ENCODE data around the gene SH2D4B.

SH2D4B gene

GRCh38 chr10:80535671-80536360 lies 1.9 kb upstream of the SH2D4B start:
- DNase-seq (ENCODE audit: extremely low read depth, low read depth) = no peak

GRCh38 chr10:80536361-80536835 lies 1.3 kb upstream of the SH2D4B start:
- DNase-seq (ENCODE audit: extremely low read depth, low read depth) = no peak
- no peak overlapping the region for H3K4me3 ChIP-seq (replicated peaks; ENCODE audit: low read depth, low read length)
- TF ChIP-seq CTCF (IDR thresholded peaks at IDR 0.05; ENCODE audit: low read depth, low read length, missing control alignments) = no peak

More at GRCh38 chr10:80535671-80536360, 1.9 kb upstream of the SH2D4B start:
- no peak overlapping the region for H3K4me3 ChIP-seq (replicated peaks; ENCODE audit: low read depth, low read length)
- peak; percentile 19 for TF ChIP-seq CTCF (IDR thresholded peaks at IDR 0.05; ENCODE audit: low read depth, low read length, missing control alignments)

DNA sequence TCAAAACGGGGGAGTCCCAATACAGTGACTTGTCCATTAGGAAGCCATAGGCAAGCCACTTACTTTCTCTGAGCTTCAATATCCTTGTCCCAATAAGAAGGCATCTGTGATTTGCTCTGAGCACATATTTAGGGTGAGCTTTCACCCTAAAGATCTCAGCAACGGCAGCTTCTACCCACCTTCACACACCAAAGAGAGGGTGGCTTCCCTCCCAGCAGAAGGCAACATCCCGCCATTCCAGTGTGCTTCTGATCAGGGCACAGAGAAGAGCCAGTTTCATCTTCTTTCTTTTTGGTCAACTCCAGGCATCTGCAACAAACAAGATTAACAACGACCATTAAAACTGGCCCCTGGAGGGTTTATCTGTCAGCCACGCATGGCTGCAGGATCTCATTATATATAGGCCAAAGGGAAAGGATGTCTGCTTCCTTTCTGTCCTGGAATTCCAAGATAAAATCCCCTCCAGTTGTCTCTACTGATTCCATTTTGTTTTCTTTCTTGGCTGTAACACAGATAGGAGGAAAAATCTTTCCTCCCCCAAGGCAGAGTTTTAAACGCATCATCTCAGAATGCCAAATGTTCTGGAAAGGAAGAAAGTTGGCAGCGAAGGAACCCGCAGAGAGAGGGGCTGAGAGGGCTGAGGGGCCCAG lies 491 bp upstream of the SH2D4B start:
- no peak for TF ChIP-seq CTCF (IDR thresholded peaks at IDR 0.05; ENCODE audit: low read depth, low read length, missing control alignments)
- DNase-seq (ENCODE audit: extremely low read depth, low read depth) = no peak
- H3K4me3 ChIP-seq (replicated peaks; ENCODE audit: low read depth, low read length) = no peak overlapping the region

DNA sequence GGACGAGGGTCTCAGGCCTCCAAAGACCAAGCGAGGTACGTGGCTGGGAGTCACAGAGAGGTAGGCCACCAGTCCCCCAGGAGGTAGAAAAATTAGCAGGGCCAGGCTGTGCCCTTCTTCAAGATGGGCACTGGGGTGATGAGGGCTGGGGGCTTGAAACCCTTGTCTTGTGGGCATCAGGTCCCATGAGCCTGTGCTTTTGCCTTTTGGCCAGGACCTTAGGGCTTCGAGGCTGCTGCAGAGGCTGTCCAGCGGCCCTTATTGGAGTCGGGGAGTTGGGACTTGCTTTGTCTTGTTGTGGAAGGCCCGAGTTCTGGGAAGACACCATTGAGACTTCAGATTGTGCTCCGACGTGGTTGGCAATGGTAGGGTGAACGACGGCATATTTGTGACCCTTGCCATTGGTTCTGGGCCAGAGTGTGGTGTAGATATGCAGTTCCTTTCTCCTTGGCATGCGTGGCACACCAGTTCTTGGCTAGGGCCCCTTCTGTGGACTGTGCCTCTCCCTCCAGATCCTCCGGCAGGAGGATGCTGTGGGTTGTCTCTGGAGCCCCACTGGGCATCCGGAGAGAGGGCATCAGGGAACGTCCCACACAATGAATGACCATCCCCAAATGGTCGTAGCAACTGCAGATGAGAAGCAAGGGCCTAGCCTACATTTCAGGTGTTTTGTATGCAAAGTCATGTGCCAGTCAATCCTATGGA lies 931 bp downstream of the SH2D4B start:
- no peak for TF ChIP-seq CTCF (IDR thresholded peaks at IDR 0.05; ENCODE audit: low read depth, low read length, missing control alignments)
- DNase-seq (ENCODE audit: extremely low read depth, low read depth) = no peak
- no peak overlapping the region for H3K4me3 ChIP-seq (replicated peaks; ENCODE audit: low read depth, low read length)

DNA sequence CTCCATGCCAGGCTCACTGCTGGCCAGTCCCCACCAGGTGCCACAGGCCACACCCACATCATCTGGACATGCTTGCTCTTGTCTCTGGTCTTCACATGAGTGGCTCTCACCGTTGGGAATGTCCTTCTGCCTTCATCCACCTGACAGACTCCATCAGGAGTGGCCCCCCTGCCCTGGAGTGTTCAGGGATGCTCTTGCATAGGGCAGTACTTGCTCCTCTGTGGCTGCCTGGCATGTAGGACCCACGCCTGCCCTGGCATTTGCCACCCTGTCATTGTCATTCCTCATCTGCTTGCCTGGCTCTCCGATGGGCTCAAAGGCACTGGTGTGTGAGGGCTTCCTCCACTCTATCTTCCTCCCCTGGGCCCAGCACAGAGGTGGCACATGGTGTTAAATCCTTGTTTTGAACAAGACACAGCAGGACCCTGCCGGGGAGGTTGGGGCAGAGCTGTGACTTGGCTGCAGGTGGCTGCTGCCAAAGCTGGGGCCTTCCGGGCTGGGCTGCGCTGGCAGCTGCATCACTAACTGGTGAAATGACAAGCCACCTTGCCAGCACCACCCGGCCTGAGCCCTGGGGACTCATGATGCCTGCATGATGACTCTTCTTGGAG lies 1.8 kb downstream of the SH2D4B start:
- H3K4me3 ChIP-seq (replicated peaks; ENCODE audit: low read depth, low read length) = no peak overlapping the region
- no peak for DNase-seq (ENCODE audit: extremely low read depth, low read depth)
- TF ChIP-seq CTCF (IDR thresholded peaks at IDR 0.05; ENCODE audit: low read depth, low read length, missing control alignments) = no peak

DNA sequence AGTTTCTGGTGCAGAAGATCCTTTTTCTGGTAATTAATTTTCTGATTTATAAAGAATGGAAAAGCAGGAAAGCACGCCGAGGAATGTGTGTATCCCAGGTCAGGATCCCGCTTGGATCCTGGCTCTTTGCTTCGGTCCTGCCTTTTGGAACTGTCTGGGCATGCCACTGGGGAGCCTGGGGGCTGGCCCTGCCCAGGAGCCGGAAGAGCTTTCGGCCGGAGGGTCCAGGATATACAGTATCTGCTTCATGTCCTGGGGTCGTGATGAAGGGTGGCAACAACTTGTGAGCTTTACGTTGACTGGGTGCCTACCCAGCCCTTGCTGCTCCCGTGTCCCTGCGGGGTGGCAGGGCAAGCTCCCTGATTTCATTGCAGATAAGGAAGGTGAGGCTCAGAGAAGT lies 2.4 kb downstream of the SH2D4B start:
- H3K4me3 ChIP-seq (replicated peaks; ENCODE audit: low read depth, low read length) = no peak overlapping the region
- no peak for TF ChIP-seq CTCF (IDR thresholded peaks at IDR 0.05; ENCODE audit: low read depth, low read length, missing control alignments)
- DNase-seq (ENCODE audit: extremely low read depth, low read depth) = no peak
